SU-DHL-6 (cell line): Measurements from ENCODE around the gene SGCE.

ENCODE experiments used
- H2AFZ ChIP-seq: fragments of 200-600 bp; sonication (generic); 2 replicates; pipeline ENCODE4 v1.6.1; 2014; ENCODE audit warnings: low read depth, mild to moderate bottlenecking, moderate library complexity, mixed read lengths, antibody characterized with exemption, low read length; ENCODE audit not compliant: severe bottlenecking
- H3F3A ChIP-seq: fragments of 200-600 bp; shearing (Covaris generic); 2 replicates; pipeline ENCODE4 v1.6.0; 2016; ENCODE audit warnings: antibody characterized with exemption, mild to moderate bottlenecking; ENCODE audit not compliant: insufficient read depth
- H3K27ac ChIP-seq: fragments of 200-600 bp; sonication (generic); 2 replicates; pipeline ENCODE4 v1.5.1; 2016; ENCODE audit warnings: low read depth, mild to moderate bottlenecking, low read length, moderate library complexity, mixed read lengths
- H3K27me3 ChIP-seq: fragments of 200-600 bp; sonication (generic), shearing (Covaris generic); 2 replicates; pipeline ENCODE4 v1.6.0; 2014; ENCODE audit warnings: mild to moderate bottlenecking, low read length
- H3K36me3 ChIP-seq: fragments of 200-600 bp; sonication (generic); 2 replicates; pipeline ENCODE4 v1.6.1; 2014; ENCODE audit warnings: mild to moderate bottlenecking, low read length, mixed read lengths
- H3K4me2 ChIP-seq: fragments of 300-600, 200-600 bp; shearing (Covaris generic), sonication (generic); 2 replicates; pipeline ENCODE4 v1.6.0; 2014; ENCODE audit warnings: low read length, low read depth, mild to moderate bottlenecking; ENCODE audit not compliant: poor library complexity, severe bottlenecking
- H3K4me3 ChIP-seq: fragments of 200-600 bp; sonication (generic); 2 replicates; pipeline ENCODE4 v1.5.1; 2014; ENCODE audit warnings: antibody characterized with exemption, low read length, mild to moderate bottlenecking, mixed read lengths; ENCODE audit not compliant: insufficient read depth, poor library complexity, severe bottlenecking
- H3K79me2 ChIP-seq: fragments of 200-600 bp; sonication (generic); 2 replicates; pipeline ENCODE4 v1.6.1; 2014; ENCODE audit warnings: mild to moderate bottlenecking, low read length, moderate library complexity; ENCODE audit not compliant: insufficient read depth
- H3K9ac ChIP-seq: fragments of 200-600 bp; sonication (generic); 2 replicates; pipeline ENCODE4 v1.7.0; 2014; ENCODE audit warnings: mild to moderate bottlenecking, low read length
- H3K9me2 ChIP-seq: fragments of 200-600 bp; sonication (generic); replicated peaks from 2 replicates; pipeline ENCODE4 v1.6.1; 2014; ENCODE audit warnings: low read length; ENCODE audit not compliant: insufficient read depth
- H3K9me3 ChIP-seq: fragments of 200-600 bp; sonication (generic); 2 replicates; pipeline ENCODE4 v1.6.1; 2014; ENCODE audit warnings: low read length, mixed read lengths; ENCODE audit not compliant: insufficient read depth
- H4K20me1 ChIP-seq: fragments of 200-600 bp; sonication (generic); 2 replicates; pipeline ENCODE4 v1.6.1; 2014; ENCODE audit warnings: low read depth, mild to moderate bottlenecking, antibody characterized with exemption, low read length, moderate library complexity, mixed read lengths
- EZH2phosphoT487 ChIP-seq: fragments of 200-600 bp; sonication (generic), shearing (Covaris generic); conservative IDR thresholded peaks from 2 replicates; pipeline ENCODE4 v1.6.1; 2018; ENCODE audit warnings: mild to moderate bottlenecking, antibody characterized with exemption, low read length, moderate library complexity, mixed read lengths
- TF ChIP-seq, protein P1 (sequence below): fragments of 200-600 bp; sonication (generic); IDR thresholded peaks from one replicate; pipeline ENCODE4 v1.5.1; 2017; ENCODE audit warnings: antibody characterized with exemption, mild to moderate bottlenecking, low read length, moderate library complexity; ENCODE audit not compliant: insufficient read depth, poor library complexity, severe bottlenecking

SGCE gene

DNA sequence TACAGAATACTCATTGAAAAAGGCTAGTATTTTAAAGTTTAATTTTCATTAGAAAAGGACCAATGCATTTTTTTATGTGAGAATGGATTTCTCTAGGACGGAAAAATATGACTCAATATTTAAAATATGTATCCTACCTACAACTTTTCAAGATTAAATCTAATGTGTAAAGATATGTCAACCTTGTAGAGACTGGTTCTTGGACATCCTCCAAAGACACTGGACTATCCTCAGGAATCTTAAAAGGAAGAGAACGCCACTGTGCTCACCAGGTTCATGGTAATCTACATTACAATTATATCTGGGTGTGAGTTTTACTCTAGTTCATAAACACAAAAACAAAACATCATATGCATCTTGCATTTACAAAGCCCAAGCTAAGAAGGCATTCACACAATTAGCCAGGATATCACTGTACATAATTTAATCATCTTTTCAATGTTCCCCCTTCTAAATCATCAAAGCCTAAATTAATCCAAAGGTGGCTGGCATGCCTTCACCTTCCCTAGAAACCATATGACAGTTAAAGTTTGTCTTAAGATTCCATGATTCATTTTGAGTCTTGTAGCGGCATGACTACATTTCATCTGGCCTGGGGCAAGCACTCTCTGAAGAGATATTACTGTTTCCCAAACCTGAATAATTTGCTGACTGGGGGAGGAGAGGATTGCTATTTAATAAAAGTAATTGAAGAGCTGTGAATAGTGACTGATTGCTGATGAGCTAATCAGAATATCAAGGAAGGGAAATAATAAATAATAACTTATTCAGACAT is 12.0 kb downstream of the SGCE start:
- H3K9me2 ChIP-seq, result no peaks in the 10 kb centered on the region
- H4K20me1 ChIP-seq, result peaks cover 20% of the 10 kb centered on the region
- H3K36me3 ChIP-seq, result no peaks in the 10 kb centered on the region
- H3K27ac ChIP-seq, result no peak overlapping the region
- no peak overlapping the region for H3K4me2 ChIP-seq
- H3K4me3 ChIP-seq, result no peak overlapping the region
- peaks cover 15% of the 10 kb centered on the region; the same call in 1 of the 2 replicates for H3K79me2 ChIP-seq
- no peak overlapping the region for H2AFZ ChIP-seq
- no peaks in the 10 kb centered on the region for H3K27me3 ChIP-seq
- H3K9ac ChIP-seq, result no peak overlapping the region
- no peaks in the 10 kb centered on the region for H3K9me3 ChIP-seq
- TF ChIP-seq, protein P1, sequence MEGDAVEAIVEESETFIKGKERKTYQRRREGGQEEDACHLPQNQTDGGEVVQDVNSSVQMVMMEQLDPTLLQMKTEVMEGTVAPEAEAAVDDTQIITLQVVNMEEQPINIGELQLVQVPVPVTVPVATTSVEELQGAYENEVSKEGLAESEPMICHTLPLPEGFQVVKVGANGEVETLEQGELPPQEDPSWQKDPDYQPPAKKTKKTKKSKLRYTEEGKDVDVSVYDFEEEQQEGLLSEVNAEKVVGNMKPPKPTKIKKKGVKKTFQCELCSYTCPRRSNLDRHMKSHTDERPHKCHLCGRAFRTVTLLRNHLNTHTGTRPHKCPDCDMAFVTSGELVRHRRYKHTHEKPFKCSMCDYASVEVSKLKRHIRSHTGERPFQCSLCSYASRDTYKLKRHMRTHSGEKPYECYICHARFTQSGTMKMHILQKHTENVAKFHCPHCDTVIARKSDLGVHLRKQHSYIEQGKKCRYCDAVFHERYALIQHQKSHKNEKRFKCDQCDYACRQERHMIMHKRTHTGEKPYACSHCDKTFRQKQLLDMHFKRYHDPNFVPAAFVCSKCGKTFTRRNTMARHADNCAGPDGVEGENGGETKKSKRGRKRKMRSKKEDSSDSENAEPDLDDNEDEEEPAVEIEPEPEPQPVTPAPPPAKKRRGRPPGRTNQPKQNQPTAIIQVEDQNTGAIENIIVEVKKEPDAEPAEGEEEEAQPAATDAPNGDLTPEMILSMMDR, result no peak
- no peak for TF ChIP-seq EZH2phosphoT487
- H3F3A ChIP-seq, result no peaks in the 10 kb centered on the region

DNA sequence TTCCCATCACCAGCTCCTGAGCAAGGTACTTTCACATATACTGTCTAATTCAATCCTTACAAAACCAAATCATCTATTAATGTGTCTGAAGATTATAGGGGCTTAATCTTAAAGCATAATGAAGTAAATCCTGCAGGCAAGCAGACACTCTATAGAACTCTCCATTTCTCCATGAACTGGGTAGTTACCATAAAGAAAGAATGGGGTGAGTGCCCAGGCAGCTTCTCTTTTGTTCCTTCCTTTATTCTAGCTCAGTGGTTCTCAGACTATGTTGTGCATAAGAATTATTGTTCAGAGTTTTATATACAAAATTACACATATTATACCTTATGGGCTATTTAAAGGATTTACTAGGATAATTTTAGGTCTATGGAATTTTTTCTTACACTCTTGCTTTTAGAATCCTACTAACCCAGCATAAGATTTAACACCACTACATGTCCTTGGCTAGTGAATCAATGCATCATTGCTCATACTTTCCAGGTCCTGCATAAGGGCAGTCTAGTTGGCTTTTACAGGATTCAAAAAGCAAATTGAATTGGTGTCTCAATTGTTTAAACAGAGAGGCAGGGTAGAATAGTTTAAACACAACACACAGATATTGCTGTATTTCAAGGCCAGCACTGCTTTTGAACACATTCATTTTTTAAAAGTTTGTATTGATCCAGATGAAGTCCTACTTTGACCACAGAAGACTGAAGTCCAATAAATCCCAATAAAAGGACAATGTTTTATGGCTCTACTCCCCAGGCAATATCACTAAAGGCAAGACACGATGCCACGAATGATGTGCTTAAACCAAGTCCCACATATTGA is 12.9 kb downstream of the SGCE start:
- Histone ChIP-seq H3K9ac (no peak overlapping the region), H3K27me3 (no peaks in the 10 kb centered on the region), H3K4me2 (no peak overlapping the region), H3K79me2 (peaks cover 15% of the 10 kb centered on the region; the same call in 1 of the 2 replicates), H3K36me3 (no peaks in the 10 kb centered on the region), H3K9me3 (no peaks in the 10 kb centered on the region), H3K27ac (no peak overlapping the region), H3F3A (no peaks in the 10 kb centered on the region), H4K20me1 (peaks cover 20% of the 10 kb centered on the region), H2AFZ (no peak overlapping the region), H3K4me3 (no peak overlapping the region), H3K9me2 (no peaks in the 10 kb centered on the region)
- TF ChIP-seq EZH2phosphoT487, result no peak
- TF ChIP-seq, protein P1, result no peak

DNA sequence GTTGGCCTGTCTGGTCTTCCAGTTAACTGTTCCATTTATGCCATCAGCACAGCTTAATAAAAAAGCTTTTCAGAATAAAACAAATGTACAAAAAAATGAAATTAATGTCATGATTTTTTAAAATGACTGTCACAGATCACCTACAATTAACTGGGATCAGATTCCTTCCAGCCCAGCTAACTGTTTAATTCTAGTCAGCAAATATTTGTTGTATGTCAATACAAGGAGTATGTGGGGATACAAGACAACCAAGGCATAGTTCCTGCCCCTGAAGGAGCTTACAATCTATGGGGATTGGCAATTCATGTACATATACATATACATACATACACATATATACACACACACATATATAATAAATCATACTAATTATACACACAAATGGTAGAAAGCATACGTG is 16.5 kb downstream of the SGCE start:
- H3K27ac ChIP-seq, result no peak overlapping the region
- H3K9me3 ChIP-seq, result no peaks in the 10 kb centered on the region
- peaks cover 13% of the 10 kb centered on the region; the same call in 1 of the 2 replicates for H4K20me1 ChIP-seq
- no peak overlapping the region for H3K9ac ChIP-seq
- H3K36me3 ChIP-seq, result no peaks in the 10 kb centered on the region
- TF ChIP-seq, protein P1, result no peak
- no peak for TF ChIP-seq EZH2phosphoT487
- no peaks in the 10 kb centered on the region for H3F3A ChIP-seq
- H3K9me2 ChIP-seq, result no peaks in the 10 kb centered on the region
- no peak overlapping the region for H3K4me3 ChIP-seq
- H3K27me3 ChIP-seq, result no peaks in the 10 kb centered on the region
- H3K79me2 ChIP-seq, result no peaks in the 10 kb centered on the region; the same call in 1 of the 2 replicates
- H3K4me2 ChIP-seq, result no peak overlapping the region
- no peak overlapping the region for H2AFZ ChIP-seq
